ENCODE measurements around the gene IPO4.

IPO4 gene

DNA sequence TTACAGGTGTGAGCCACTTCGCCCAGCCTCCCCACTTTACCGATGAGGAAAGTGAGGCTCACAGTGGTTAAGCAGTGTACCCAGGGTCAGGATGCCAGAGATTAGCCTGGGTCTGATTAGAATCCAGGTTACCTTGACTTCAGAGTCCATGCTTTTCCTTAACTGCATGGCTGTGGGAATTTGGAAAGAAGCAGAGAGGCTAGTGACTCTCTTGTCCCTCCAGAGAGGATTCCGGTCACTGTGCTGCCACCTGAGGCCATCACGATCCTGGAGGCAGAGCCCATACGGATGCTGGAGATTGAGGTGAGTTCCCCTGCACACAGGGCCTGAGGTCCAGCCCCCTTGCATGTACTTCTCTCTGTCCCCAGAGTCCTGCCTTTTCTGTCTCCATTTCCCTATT lies 12.0 kb downstream of the IPO4 start:
- DNase-seq, result no peak
- Histone ChIP-seq H3K36me3 (ENCODE audit: control insufficient read depth in 1 of 2, insufficient read depth in 2 of 2, low read depth in 1 of 2, low read length in 2 of 2) (peaks cover 80 to 91% of the 10 kb centered on the region in 2 experiments), H3K4ac (ENCODE audit: low read depth in 1 of 2, low read length in 2 of 2) (no peak overlapping the region), H3K27me3 (ENCODE audit: control insufficient read depth in 1 of 2, insufficient read depth in 1 of 2, low read length in 2 of 2) (no peaks in the 10 kb centered on the region), H3K27ac (ENCODE audit: low read length, poor library complexity, severe bottlenecking) (no peak overlapping the region), H4K91ac (ENCODE audit: low read length) (no peak overlapping the region), H3K23ac (ENCODE audit: low read length in 2 of 2) (no peak overlapping the region), H3K14ac (ENCODE audit: low read length in 2 of 2) (no peak overlapping the region), H3K18ac (ENCODE audit: low read depth in 1 of 2, low read length in 2 of 2) (no peak overlapping the region), H4K8ac (ENCODE audit: low read length) (no peak overlapping the region), H2BK15ac (ENCODE audit: low read depth, poor library complexity, severe bottlenecking) (no peak overlapping the region), H3K9ac (ENCODE audit: low read length) (no peak overlapping the region), H2AK5ac (ENCODE audit: low read length, severe bottlenecking) (no peak overlapping the region), H3K4me1 (ENCODE audit: control insufficient read depth, insufficient read depth, low read depth, low read length) (peaks cover 16% of the 10 kb centered on the region), H3K9me3 (ENCODE audit: control insufficient read depth, low read length) (no peaks in the 10 kb centered on the region), H2BK5ac (ENCODE audit: low read depth, low read length, poor library complexity, severe bottlenecking) (no peak overlapping the region), H3K4me3 (ENCODE audit: insufficient read depth in 1 of 2, low read depth in 1 of 2, low read length in 2 of 2) (no peak overlapping the region), H2BK12ac (ENCODE audit: low read length in 2 of 2) (no peak overlapping the region), H3K4me2 (ENCODE audit: low read length, poor library complexity, severe bottlenecking) (no peak overlapping the region), H3K79me1 (replicated peaks; ENCODE audit: low read length, poor library complexity, severe bottlenecking) (peaks cover 14% of the 10 kb centered on the region), H2BK120ac (ENCODE audit: low read depth, low read length) (no peak overlapping the region), H2AFZ (ENCODE audit: low read depth, low read length) (no peak overlapping the region)
- WGBS, result 97% methylated on average over 5 of the region's 5 CpGs

DNA sequence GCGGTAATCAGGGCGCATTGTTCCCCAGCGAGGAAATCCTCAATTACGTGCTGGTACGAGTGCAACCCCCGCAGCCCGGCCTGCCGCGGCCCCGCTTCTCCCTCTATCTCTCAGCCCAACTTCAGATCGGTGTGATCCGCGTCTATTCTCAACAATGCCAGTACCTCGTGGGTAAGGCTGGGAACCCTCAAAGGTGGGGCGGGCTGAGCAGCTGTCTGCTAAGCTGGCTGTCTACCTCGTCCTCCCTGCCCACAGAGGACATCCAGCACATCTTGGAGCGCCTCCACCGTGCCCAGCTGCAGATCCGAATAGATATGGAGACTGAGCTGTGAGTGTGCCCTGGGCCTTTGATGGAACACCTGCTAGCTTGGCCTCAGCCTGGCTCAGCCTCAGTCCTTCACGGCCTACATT lies 15.7 kb downstream of the IPO4 start:
- Histone ChIP-seq H3K4ac (ENCODE audit: low read depth in 1 of 2, low read length in 2 of 2) (peak overlapping the region in 1 of 2 experiments; percentile 61), H3K4me2 (ENCODE audit: low read length, poor library complexity, severe bottlenecking) (no peak overlapping the region), H2AFZ (ENCODE audit: low read depth, low read length) (peak overlapping the region; percentile 1), H3K9ac (ENCODE audit: low read length) (no peak overlapping the region), H3K79me1 (replicated peaks; ENCODE audit: low read length, poor library complexity, severe bottlenecking) (peaks cover 12% of the 10 kb centered on the region), H3K27ac (ENCODE audit: low read length, poor library complexity, severe bottlenecking) (no peak overlapping the region), H4K91ac (ENCODE audit: low read length) (no peak overlapping the region), H3K4me3 (ENCODE audit: insufficient read depth in 1 of 2, low read depth in 1 of 2, low read length in 2 of 2) (no peak overlapping the region), H2AK5ac (ENCODE audit: low read length, severe bottlenecking) (no peak overlapping the region), H3K18ac (ENCODE audit: low read depth in 1 of 2, low read length in 2 of 2) (no peak overlapping the region), H2BK5ac (ENCODE audit: low read depth, low read length, poor library complexity, severe bottlenecking) (no peak overlapping the region), H4K8ac (ENCODE audit: low read length) (no peak overlapping the region), H3K14ac (ENCODE audit: low read length in 2 of 2) (peak overlapping the region in 1 of 2 experiments; percentile 10), H2BK12ac (ENCODE audit: low read length in 2 of 2) (peak overlapping the region in 1 of 2 experiments; percentile 49), H3K4me1 (ENCODE audit: control insufficient read depth, insufficient read depth, low read depth, low read length) (peaks cover 3% of the 10 kb centered on the region), H3K36me3 (ENCODE audit: control insufficient read depth in 1 of 2, insufficient read depth in 2 of 2, low read depth in 1 of 2, low read length in 2 of 2) (peaks cover 66 to 77% of the 10 kb centered on the region in 2 experiments), H3K23ac (ENCODE audit: low read length in 2 of 2) (no peak overlapping the region), H3K9me3 (ENCODE audit: control insufficient read depth, low read length) (no peaks in the 10 kb centered on the region), H2BK15ac (ENCODE audit: low read depth, poor library complexity, severe bottlenecking) (no peak overlapping the region), H2BK120ac (ENCODE audit: low read depth, low read length) (no peak overlapping the region), H3K27me3 (ENCODE audit: control insufficient read depth in 1 of 2, insufficient read depth in 1 of 2, low read length in 2 of 2) (no peaks in the 10 kb centered on the region)
- WGBS, result 87% methylated on average over 20 of the region's 20 CpGs
- DNase-seq, result no peak

DNA sequence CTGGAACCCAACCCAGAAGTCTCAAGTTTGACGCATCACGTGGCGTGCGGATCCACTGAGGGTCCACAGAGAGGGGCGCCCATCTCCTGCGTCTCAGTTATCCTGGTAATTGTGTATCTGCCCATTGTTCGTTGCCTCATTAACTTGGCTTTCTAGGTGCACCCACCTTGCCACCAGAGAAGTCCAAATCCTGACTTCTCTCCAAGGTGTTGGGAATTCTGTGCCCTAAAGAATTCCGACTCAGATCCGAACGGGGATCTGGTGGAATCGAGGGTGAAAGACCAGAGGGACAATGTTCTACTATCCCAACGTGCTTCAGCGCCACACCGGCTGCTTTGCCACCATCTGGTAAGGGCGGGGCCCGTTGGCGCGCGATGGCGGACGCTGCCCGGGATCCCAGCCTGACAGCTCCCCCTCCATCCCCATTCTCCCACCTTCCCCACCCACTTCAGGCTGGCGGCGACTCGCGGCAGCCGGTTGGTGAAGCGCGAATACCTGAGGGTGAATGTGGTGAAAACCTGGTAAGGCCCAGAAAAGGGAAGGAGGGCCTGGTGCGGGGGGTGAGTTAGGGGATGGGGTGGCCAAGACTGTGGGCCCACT lies 16.3 kb downstream of the IPO4 start:
- peak overlapping the region in 1 of 2 experiments; percentile 52 for H3K23ac ChIP-seq (ENCODE audit: low read length in 2 of 2)
- H3K27ac ChIP-seq (ENCODE audit: low read length, poor library complexity, severe bottlenecking), result no peak overlapping the region
- H3K36me3 ChIP-seq (ENCODE audit: control insufficient read depth in 1 of 2, insufficient read depth in 2 of 2, low read depth in 1 of 2, low read length in 2 of 2), result peaks cover 65 to 77% of the 10 kb centered on the region in 2 experiments
- H3K4me1 ChIP-seq (ENCODE audit: control insufficient read depth, insufficient read depth, low read depth, low read length), result peaks cover 3% of the 10 kb centered on the region
- H3K14ac ChIP-seq (ENCODE audit: low read length in 2 of 2), result peak overlapping the region in 1 of 2 experiments; percentile 55
- DNase-seq, result no peak
- no peak overlapping the region for H3K9ac ChIP-seq (ENCODE audit: low read length)
- no peak overlapping the region for H2AK5ac ChIP-seq (ENCODE audit: low read length, severe bottlenecking)
- no peak overlapping the region for H2BK15ac ChIP-seq (ENCODE audit: low read depth, poor library complexity, severe bottlenecking)
- H2AFZ ChIP-seq (ENCODE audit: low read depth, low read length), result peak overlapping the region; percentile 1
- peak overlapping the region in 1 of 2 experiments; percentile 7 for H3K4me3 ChIP-seq (ENCODE audit: insufficient read depth in 1 of 2, low read depth in 1 of 2, low read length in 2 of 2)
- no peak overlapping the region for H3K4me2 ChIP-seq (ENCODE audit: low read length, poor library complexity, severe bottlenecking)
- peak overlapping the region; percentile 62 for H4K91ac ChIP-seq (ENCODE audit: low read length)
- H2BK5ac ChIP-seq (ENCODE audit: low read depth, low read length, poor library complexity, severe bottlenecking), result no peak overlapping the region
- no peaks in the 10 kb centered on the region for H3K9me3 ChIP-seq (ENCODE audit: control insufficient read depth, low read length)
- H2BK120ac ChIP-seq (ENCODE audit: low read depth, low read length), result no peak overlapping the region
- peak overlapping the region; percentile 21 to 86 for H2BK12ac ChIP-seq (ENCODE audit: low read length in 2 of 2)
- WGBS, result 46% methylated on average over 25 of the region's 30 CpGs
- peak overlapping the region in 1 of 2 experiments; percentile 78 for H3K18ac ChIP-seq (ENCODE audit: low read depth in 1 of 2, low read length in 2 of 2)
- H3K27me3 ChIP-seq (ENCODE audit: control insufficient read depth in 1 of 2, insufficient read depth in 1 of 2, low read length in 2 of 2), result no peaks in the 10 kb centered on the region
- H4K8ac ChIP-seq (ENCODE audit: low read length), result peak overlapping the region; percentile 81
- peak overlapping the region in 1 of 2 experiments; percentile 61 for H3K4ac ChIP-seq (ENCODE audit: low read depth in 1 of 2, low read length in 2 of 2)
- peaks cover 7% of the 10 kb centered on the region for H3K79me1 ChIP-seq (replicated peaks; ENCODE audit: low read length, poor library complexity, severe bottlenecking)

DNA sequence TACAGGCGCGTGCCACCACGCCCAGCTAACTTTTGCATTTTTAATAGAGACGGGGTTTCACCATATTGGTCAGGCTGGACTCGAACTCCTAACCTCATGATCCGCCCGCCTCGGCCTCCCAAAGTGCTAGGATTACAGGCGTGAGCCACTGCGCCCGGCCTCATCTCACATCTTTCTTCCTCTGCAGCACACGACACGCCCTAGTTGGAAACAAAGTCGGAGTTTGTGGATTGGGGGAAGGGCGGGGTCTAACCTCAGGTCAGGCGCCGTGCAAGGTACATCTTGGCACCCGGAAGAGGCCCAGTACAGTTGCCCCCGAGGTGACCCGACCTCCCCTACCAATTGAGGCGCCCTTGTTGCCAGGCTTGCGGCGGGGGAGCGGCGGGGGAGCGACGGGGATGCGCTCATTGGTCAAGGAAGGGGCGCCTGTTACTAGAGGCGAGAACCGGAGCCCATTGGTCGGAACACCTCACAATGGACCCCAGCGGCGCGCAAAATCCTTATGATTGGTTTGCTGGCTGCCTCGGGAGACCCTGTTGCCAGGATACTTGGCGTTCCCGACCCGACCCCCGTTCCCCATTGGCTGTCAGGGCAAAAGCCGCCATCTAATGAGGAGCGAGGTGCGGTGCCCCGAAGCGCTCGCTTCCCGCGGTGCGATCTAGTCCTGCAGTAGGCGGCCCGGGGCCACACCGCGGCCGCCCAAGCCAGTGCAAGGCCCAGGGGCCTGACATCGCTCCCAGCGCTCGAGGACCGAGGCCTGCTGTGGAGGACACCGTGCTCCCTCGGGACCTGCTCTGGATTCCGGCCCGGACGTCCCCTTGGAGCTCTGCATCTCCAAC lies 17.0 kb downstream of the IPO4 start, which contains the start of gene REC8:
REC8 (plus strand) TSS at position 659 of the 839 bp plus-strand sequence. CDS start 473 bp downstream, outside the sequence.
- Histone ChIP-seq H2BK120ac (ENCODE audit: low read depth, low read length) (no peak within 1 kb of the TSS), H3K36me3 (ENCODE audit: control insufficient read depth in 1 of 2, insufficient read depth in 2 of 2, low read depth in 1 of 2, low read length in 2 of 2) (peaks cover 64 to 75% of the 10 kb centered on the region in 2 experiments), H3K4me3 (ENCODE audit: insufficient read depth in 1 of 2, low read depth in 1 of 2, low read length in 2 of 2) (peak within 1 kb of the TSS in 1 of 2 experiments; percentile 7), H3K27ac (ENCODE audit: low read length, poor library complexity, severe bottlenecking) (no peak within 1 kb of the TSS), H3K9me3 (ENCODE audit: control insufficient read depth, low read length) (no peaks in the 10 kb centered on the region), H2BK12ac (ENCODE audit: low read length in 2 of 2) (peak within 1 kb of the TSS; percentile 21 to 86), H2AK5ac (ENCODE audit: low read length, severe bottlenecking) (no peak within 1 kb of the TSS), H3K9ac (ENCODE audit: low read length) (no peak within 1 kb of the TSS), H3K4me1 (ENCODE audit: control insufficient read depth, insufficient read depth, low read depth, low read length) (peaks cover 3% of the 10 kb centered on the region), H2BK5ac (ENCODE audit: low read depth, low read length, poor library complexity, severe bottlenecking) (no peak within 1 kb of the TSS), H3K23ac (ENCODE audit: low read length in 2 of 2) (peak within 1 kb of the TSS in 1 of 2 experiments; percentile 80), H2AFZ (ENCODE audit: low read depth, low read length) (peak within 1 kb of the TSS; percentile 53), H2BK15ac (ENCODE audit: low read depth, poor library complexity, severe bottlenecking) (no peak within 1 kb of the TSS), H3K14ac (ENCODE audit: low read length in 2 of 2) (peak within 1 kb of the TSS in 1 of 2 experiments; percentile 55), H3K27me3 (ENCODE audit: control insufficient read depth in 1 of 2, insufficient read depth in 1 of 2, low read length in 2 of 2) (no peaks in the 10 kb centered on the region), H3K79me1 (replicated peaks; ENCODE audit: low read length, poor library complexity, severe bottlenecking) (peaks cover 1% of the 10 kb centered on the region), H4K8ac (ENCODE audit: low read length) (peak within 1 kb of the TSS; percentile 81), H3K4ac (ENCODE audit: low read depth in 1 of 2, low read length in 2 of 2) (peak within 1 kb of the TSS in 1 of 2 experiments; percentile 69), H3K18ac (ENCODE audit: low read depth in 1 of 2, low read length in 2 of 2) (peak within 1 kb of the TSS in 1 of 2 experiments; percentile 78), H4K91ac (ENCODE audit: low read length) (peak within 1 kb of the TSS; percentile 62), H3K4me2 (ENCODE audit: low read length, poor library complexity, severe bottlenecking) (no peak within 1 kb of the TSS)
- DNase-seq, result peak; percentile 92
- WGBS, result 28% methylated on average over 62 of the region's 63 CpGs
